GM12865 (cell line): Measurements from ENCODE around the gene SOS2.
A peak's percentile ranks its signal among the peaks of the same experiment; 100 is the strongest.

Source experiments
- DNase-seq: peaks from one replicate; pipeline ENCODE4 v3.0.0; 2010; ENCODE audit warnings: low read depth
- H3K4me3 ChIP-seq: 2 replicates; pipeline ENCODE4 v1.5.1; 2011; ENCODE audit warnings: mild to moderate bottlenecking, low read depth, low read length, control low read depth
- TF ChIP-seq, protein P1 (sequence below): IDR thresholded peaks from 2 replicates; pipeline ENCODE4 v1.5.1; 2011; ENCODE audit warnings: low read length, control low read depth, low read depth, inconsistent platforms; ENCODE audit not compliant: insufficient read depth; ENCODE audit errors: missing control alignments

The SOS2 gene

DNA sequence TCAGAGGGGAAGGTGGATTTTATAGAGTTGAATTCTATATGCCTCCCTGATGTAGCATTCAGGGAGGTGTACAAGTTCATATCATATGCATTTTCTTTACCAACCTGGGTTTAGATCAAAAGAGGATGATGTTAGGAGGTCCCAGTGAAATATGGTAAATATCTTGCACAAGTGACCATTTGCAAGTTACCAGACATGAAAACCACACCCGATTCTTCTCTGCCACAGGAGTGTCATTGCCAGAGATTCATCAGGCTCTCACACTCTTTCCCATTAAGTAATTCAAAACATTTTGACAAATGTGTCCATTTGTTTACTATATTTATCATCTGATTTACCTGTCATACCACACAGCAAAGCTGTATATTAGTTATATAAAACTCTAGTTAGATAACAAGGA is 159.0 kb downstream of the SOS2 start:
- no peak overlapping the region for H3K4me3 ChIP-seq
- DNase-seq = no peak
- TF ChIP-seq, protein P1, sequence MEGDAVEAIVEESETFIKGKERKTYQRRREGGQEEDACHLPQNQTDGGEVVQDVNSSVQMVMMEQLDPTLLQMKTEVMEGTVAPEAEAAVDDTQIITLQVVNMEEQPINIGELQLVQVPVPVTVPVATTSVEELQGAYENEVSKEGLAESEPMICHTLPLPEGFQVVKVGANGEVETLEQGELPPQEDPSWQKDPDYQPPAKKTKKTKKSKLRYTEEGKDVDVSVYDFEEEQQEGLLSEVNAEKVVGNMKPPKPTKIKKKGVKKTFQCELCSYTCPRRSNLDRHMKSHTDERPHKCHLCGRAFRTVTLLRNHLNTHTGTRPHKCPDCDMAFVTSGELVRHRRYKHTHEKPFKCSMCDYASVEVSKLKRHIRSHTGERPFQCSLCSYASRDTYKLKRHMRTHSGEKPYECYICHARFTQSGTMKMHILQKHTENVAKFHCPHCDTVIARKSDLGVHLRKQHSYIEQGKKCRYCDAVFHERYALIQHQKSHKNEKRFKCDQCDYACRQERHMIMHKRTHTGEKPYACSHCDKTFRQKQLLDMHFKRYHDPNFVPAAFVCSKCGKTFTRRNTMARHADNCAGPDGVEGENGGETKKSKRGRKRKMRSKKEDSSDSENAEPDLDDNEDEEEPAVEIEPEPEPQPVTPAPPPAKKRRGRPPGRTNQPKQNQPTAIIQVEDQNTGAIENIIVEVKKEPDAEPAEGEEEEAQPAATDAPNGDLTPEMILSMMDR = no peak

DNA sequence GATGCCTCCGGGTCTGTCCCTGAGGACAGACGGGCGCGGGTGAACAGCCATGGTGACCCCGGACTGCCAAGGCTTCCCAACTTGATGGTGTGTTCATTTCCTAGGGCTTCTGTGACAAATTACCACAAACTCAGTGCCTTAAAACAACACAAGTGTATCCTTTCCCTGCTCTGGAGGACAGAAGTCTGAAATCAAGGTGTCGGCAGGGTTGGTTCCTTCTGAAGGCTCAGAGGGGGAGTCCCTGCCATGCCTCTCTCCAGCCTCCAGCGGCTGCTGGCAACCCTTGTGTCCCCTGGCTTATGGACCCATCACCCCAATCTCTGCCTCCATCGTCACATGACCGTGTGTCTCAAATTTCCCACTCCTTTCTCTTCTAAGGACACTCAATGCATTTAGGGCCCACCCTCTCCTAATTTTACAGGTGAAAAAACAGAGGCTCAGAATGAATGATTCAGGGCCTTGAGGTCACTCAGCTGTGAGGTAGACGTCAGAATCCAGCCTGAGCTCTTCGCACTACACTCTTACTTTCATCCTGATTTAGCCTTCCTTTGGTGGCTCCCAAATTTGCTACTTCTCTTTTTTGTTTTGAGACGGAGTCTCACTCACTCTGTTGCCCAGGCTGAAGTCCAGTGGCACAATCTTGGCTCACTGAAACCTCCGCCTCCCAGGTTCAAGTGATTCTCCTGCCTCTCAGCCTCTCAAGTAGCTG is 160.4 kb downstream of the SOS2 start:
- TF ChIP-seq, protein P1 = no peak
- no peak overlapping the region for H3K4me3 ChIP-seq
- DNase-seq = peak; percentile 35

DNA sequence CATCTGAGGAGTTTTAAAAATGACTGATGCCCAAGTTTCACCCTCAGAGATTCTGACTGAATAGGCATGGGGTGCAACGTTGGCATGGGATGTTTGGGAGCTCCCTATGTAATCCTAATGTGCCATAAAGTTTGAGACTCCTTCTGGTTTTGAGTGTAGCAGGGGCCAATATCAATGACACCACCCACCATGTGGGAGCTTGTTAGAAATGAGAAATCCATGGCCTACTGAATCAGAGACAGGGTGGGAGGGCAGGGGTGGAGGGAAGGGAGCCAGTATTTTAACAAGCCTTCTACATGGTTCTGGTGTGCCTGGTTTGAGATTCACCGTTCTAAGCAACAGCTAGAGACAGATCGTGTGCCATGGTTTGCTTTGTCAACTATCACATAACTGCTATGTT is 161.1 kb downstream of the SOS2 start:
- H3K4me3 ChIP-seq = no peak overlapping the region
- TF ChIP-seq, protein P1 = no peak
- DNase-seq = no peak

DNA sequence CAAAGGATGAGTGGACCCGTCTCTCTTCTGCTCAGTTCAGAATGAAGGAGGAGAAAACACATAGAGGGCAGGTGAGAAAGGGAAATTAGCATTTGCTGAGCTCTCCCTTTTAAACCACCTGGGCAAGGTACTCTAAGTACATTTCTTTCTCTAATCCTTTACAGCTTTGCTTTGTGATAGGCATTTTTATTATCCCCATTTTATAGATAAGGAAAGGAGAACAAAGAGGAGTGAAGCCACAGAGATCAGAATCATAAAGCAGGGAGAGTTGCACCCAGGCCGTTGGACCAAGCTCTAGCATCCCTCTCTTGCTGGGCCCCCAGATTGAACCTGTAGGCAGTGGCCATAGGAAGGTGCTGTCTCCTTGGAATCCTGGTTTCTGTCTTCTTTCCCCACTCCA is 162.1 kb downstream of the SOS2 start:
- no peak overlapping the region for H3K4me3 ChIP-seq
- DNase-seq = no peak
- TF ChIP-seq, protein P1 = no peak

DNA sequence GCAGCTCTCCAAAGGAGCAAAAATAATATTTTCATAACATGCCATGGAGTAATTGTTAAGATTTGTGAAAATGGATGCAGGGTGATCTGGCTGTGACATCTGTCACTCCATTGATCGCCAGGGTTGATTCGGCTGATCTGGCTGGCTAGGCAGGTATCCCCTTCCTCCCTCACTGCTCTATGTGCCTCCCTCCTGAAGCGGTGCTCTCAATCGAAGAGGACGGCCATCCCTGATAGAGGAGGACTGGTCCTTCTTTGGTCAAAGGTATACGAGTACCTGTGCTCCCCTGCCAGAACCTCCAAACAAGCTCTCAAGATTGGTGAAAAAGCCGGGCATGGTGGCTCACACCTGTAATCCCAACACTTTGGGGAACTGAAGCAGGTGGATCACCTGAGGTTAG is 162.9 kb downstream of the SOS2 start:
- no peak overlapping the region for H3K4me3 ChIP-seq
- no peak for DNase-seq
- TF ChIP-seq, protein P1 = no peak

DNA sequence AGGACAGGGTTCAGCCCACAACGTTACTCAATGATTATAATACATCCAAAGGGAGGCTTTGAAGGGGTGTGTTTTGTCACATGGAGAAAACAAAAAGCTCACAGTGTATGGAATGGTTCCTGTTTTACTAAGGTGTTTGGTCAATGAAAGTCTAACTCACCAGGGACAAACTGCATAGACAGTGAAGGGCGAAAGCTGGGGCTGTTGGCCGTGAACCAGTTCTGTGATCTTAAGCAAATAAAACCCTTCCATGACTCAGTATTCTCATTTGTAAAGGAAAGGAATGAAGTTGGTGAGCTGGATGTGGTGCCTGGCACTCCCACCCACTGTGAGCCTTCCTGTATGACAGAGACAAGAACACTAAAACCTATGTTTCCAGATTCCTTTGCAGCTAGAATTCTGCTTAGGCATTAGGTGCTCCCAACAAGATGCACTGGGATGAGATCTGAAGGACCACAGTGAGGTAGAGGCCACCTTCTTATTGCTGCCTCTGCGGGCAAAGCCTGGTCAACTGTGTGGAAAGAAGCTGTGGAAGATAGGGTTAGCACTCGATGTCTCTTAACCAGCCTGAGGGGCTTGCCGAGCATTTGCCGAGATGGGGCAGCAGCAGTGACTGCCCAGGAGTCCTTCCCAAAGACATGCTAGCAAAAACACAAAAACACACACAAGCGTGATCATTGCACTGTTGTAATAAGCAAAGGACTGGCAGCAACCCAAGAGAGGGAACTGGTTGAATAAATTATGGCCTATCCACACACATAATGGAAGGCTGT is 163.5 kb downstream of the SOS2 start:
- DNase-seq = no peak
- TF ChIP-seq, protein P1 = no peak
- no peak overlapping the region for H3K4me3 ChIP-seq
